Measurements from ENCODE around the gene GRSF1.
"Not testable (repeated sequence)": the region's sequence is repeated elsewhere in the genome, so short reads cannot be mapped to it uniquely, and the experiment has no call there.

GRSF1 gene

GRCh38 chr4:70839589-70840093 lies at the start of gene GRSF1:
Gene GRSF1, minus strand, starts transcription at chr4:70839890. Its CDS starts 63 bp downstream, at chr4:70839827.
- DNase-seq, result peak; percentile 95

GRCh38 chr4:70885174-70885573 lies 45.5 kb upstream of the GRSF1 start:
- DNase-seq, result no peak

GRCh38 chr4:70880739-70881138 lies 41.0 kb upstream of the GRSF1 start:
- DNase-seq, result no peak

GRCh38 chr4:70877556-70877955 lies 37.9 kb upstream of the GRSF1 start:
- DNase-seq, result no peak

GRCh38 chr4:70874268-70875156 lies 34.8 kb upstream of the GRSF1 start:
- no peak for DNase-seq

GRCh38 chr4:70873216-70873615 lies 33.5 kb upstream of the GRSF1 start:
- no peak for DNase-seq

- no peak for DNase-seq
Observed at GRCh38 chr4:70868778-70869177, 29.1 kb upstream of the GRSF1 start.

- no peak for DNase-seq
Observed at GRCh38 chr4:70863099-70863790, 23.6 kb upstream of the GRSF1 start.

GRCh38 chr4:70859066-70859465 lies 19.4 kb upstream of the GRSF1 start:
- no peak for DNase-seq

GRCh38 chr4:70858454-70858853 lies 18.8 kb upstream of the GRSF1 start:
- DNase-seq, result no peak

GRCh38 chr4:70855464-70855863 lies 15.8 kb upstream of the GRSF1 start:
- DNase-seq, result no peak

GRCh38 chr4:70849291-70849690 lies 9.6 kb upstream of the GRSF1 start:
- DNase-seq, result no peak

GRCh38 chr4:70844180-70844579 lies 4.5 kb upstream of the GRSF1 start:
- peak; percentile 22 for DNase-seq

GRCh38 chr4:70842761-70843435 lies 3.2 kb upstream of the GRSF1 start:
- no peak for DNase-seq

- no peak for DNase-seq
Observed at GRCh38 chr4:70841951-70842350, 2.3 kb upstream of the GRSF1 start.

- no peak for DNase-seq
Observed at GRCh38 chr4:70841211-70841610, 1.5 kb upstream of the GRSF1 start.

GRCh38 chr4:70840631-70841030 lies 941 bp upstream of the GRSF1 start:
- DNase-seq, result not testable (repeated sequence)

GRCh38 chr4:70840137-70840536 lies 447 bp upstream of the GRSF1 start:
- peak; percentile 69 for DNase-seq

GRCh38 chr4:70838666-70839588 lies 763 bp downstream of the GRSF1 start:
- DNase-seq, result peak; percentile 68

GRCh38 chr4:70838204-70838603 lies 1.5 kb downstream of the GRSF1 start:
- no peak for DNase-seq

GRCh38 chr4:70836081-70836480 lies 3.6 kb downstream of the GRSF1 start:
- no peak for DNase-seq

- no peak for DNase-seq
Observed at GRCh38 chr4:70833675-70834074, 6.0 kb downstream of the GRSF1 start.
